Peyer's patch (tissue), 4 donors: ENCODE measurements around the gene FSTL5. TPM values are rescaled to one million over a fixed set of nuclear protein-coding genes. Genes with fewer than 3 reads are reported as not detected.

Source experiments
- DNase-seq, 3 donors: peaks; one replicate each; pipeline ENCODE4 v3.0.0-alpha.2; 2017 to 2019
- H3K27ac ChIP-seq, 4 donors: fragments of 200-600 bp; sonication (generic); one replicate each; pipeline ENCODE4 v1.5.1; 2016 to 2019
- H3K27me3 ChIP-seq, 2 donors: fragments of 200-600 bp; sonication (generic); one replicate each; pipeline ENCODE4 v1.5.1; 2019
- H3K36me3 ChIP-seq, 3 donors: fragments of 200-600 bp; sonication (generic); one replicate each; pipeline ENCODE4 v1.5.1; 2016 to 2019
- H3K4me1 ChIP-seq, 4 donors: fragments of 200-600 bp; sonication (generic); one replicate each; pipeline ENCODE4 v1.5.1; 2016 to 2019
- H3K4me3 ChIP-seq, 4 donors: fragments of 200-600 bp; sonication (generic); 1 replicate in 3 of 4; 2 replicates in 1 of 4; pipeline ENCODE4 v1.5.1; 2016 to 2019; ENCODE audit warnings: mild to moderate bottlenecking in 1 of 4
- H3K9me3 ChIP-seq, 4 donors: fragments of 200-600 bp; sonication (generic); one replicate each; pipeline ENCODE4 v1.5.1; 2016 to 2019; ENCODE audit warnings: mild to moderate bottlenecking in 1 of 4
- CTCF ChIP-seq, 6 experiments: fragments of 450-650 bp in 4 of 6; fragments of 200-600 bp in 2 of 6; sonication (generic) in 1 of 6; IDR thresholded peaks; one replicate each; pipeline ENCODE4 v1.5.1; 2017 to 2019; ENCODE audit warnings: antibody characterized with exemption in 6 of 6, mild to moderate bottlenecking in 3 of 6, moderate library complexity in 1 of 6
- POLR2A ChIP-seq, 2 donors: fragments of 450-650 bp; IDR thresholded peaks; one replicate each; pipeline ENCODE4 v1.5.1; 2017; ENCODE audit warnings: antibody characterized with exemption in 2 of 2, mild to moderate bottlenecking in 2 of 2, moderate library complexity in 2 of 2
- total RNA-seq, 4 donors: library from RNA; depleted of rRNA; stranded (reverse); fragments of >200 nt; gene quantifications; one replicate each; pipeline ENCODE4 v1.1.0, GENCODE V29; 2016

Gene FSTL5
- total RNA-seq, 4 donors from 2014 or later, result 1.7 TPM; not detected in 3

DNA sequence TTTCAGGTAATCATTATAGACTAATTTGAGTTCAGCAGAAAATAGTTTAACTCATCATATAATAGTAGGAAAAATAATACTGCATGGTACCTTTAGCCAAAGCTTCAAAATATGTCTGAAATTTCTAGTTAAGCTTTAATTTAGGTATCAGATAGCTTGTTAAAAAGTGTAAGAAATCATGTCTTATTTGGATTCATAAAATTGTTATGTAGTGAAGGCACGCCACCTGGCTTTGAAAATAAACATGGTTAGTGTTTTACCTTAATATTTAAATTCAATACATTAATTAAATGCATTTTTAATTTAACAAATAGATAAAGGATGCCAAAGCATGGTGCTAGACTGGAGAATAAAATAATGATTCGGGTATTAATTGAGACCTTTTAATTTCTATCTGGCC, 211.4 kb downstream of the FSTL5 start:
- H3K27ac ChIP-seq, result no peak overlapping the region
- no peak overlapping the region for H3K4me3 ChIP-seq
- H3K9me3 ChIP-seq, result no peaks in the 10 kb centered on the region
- DNase-seq, result no peak
- TF ChIP-seq CTCF (IDR thresholded peaks at IDR 0.05) (no peak), POLR2A (IDR thresholded peaks at IDR 0.05) (no peak)
- H3K27me3 ChIP-seq, result no peaks in the 10 kb centered on the region
- H3K36me3 ChIP-seq, result no peaks in the 10 kb centered on the region
- no peaks in the 10 kb centered on the region for H3K4me1 ChIP-seq

- Histone ChIP-seq H3K9me3 (no peaks in the 10 kb centered on the region), H3K4me1 (no peaks in the 10 kb centered on the region), H3K27ac (no peak overlapping the region), H3K4me3 (no peak overlapping the region), H3K36me3 (no peaks in the 10 kb centered on the region), H3K27me3 (no peaks in the 10 kb centered on the region)
- no peak for TF ChIP-seq CTCF (IDR thresholded peaks at IDR 0.05)
- no peak for TF ChIP-seq POLR2A (IDR thresholded peaks at IDR 0.05)
- no peak for DNase-seq
Observed at GRCh38 chr4:161949946-161950725, 213.7 kb downstream of the FSTL5 start.

DNA sequence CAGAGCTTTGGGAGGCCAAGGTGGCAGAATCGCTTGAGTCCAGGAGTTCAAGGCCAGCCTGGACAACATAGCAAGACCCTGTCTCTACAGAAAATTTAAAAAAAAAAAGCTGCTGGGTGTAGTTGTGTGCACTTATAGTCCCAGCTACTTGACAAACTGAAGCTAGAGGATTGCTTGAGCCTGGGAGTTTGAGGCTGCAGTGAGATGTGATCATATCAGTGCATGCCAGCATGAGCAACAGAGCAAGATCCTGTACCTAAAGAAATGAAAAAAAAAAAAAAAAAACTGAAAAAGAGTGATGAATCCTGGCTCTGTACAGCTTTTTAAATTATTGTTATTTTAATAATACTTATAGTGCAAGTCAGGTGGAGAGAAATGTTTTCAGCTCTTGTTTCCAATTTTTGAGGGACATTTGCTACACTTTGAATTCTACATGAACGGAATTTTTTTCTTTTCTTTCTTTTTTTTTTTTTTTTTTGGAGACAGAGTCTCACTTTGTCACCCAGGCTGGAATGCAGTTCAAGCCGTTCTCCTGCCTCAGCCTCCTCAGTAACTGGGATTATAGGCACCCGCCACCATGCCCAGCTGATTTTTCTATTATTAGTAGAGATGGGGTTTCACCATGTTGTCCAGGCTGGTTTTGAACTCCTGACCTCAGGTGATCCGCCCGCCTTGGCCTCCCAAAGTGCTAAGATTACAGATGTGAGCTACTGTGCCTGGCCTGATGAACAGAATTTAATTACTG, 215.6 kb downstream of the FSTL5 start:
- TF ChIP-seq CTCF (IDR thresholded peaks at IDR 0.05), result no peak
- TF ChIP-seq POLR2A (IDR thresholded peaks at IDR 0.05), result no peak
- no peak for DNase-seq
- Histone ChIP-seq H3K27me3 (no peaks in the 10 kb centered on the region), H3K4me3 (no peak overlapping the region), H3K9me3 (no peaks in the 10 kb centered on the region), H3K4me1 (no peaks in the 10 kb centered on the region), H3K27ac (no peak overlapping the region), H3K36me3 (no peaks in the 10 kb centered on the region)

DNA sequence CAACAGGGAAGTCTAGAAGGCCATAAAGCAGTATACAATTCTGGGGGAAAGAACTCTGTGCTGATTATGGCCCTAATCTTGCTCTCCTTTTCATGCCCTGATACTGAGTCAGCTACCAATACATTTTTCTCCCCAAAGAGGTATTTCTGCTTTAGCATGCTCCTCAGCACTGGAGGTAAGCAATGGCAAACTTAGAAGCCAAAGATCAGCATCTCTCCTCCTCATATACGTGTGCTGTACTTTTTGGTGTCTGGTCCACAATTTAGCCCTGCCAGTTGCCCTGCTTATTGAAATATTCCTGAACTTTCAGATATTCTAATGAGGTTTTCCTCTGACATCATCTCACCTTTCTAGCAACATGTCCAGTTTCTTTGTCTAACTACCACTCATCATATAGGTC, 226.2 kb downstream of the FSTL5 start:
- TF ChIP-seq POLR2A (IDR thresholded peaks at IDR 0.05) (no peak), CTCF (IDR thresholded peaks at IDR 0.05) (no peak)
- no peak overlapping the region for H3K4me3 ChIP-seq

GRCh38 chr4:161936625-161937550, 226.9 kb downstream of the FSTL5 start:
- DNase-seq, result no peak
- no peak for TF ChIP-seq POLR2A (IDR thresholded peaks at IDR 0.05)
- TF ChIP-seq CTCF (IDR thresholded peaks at IDR 0.05), result no peak
- H3K4me3 ChIP-seq, result no peak overlapping the region

More for the DNA sequence above, 226.2 kb downstream of the FSTL5 start:
- Histone ChIP-seq H3K27ac (no peak overlapping the region), H3K27me3 (no peaks in the 10 kb centered on the region), H3K9me3 (no peaks in the 10 kb centered on the region), H3K36me3 (no peaks in the 10 kb centered on the region), H3K4me1 (no peaks in the 10 kb centered on the region)
- DNase-seq, result no peak

More at GRCh38 chr4:161936625-161937550, 226.9 kb downstream of the FSTL5 start:
- Histone ChIP-seq H3K36me3 (no peaks in the 10 kb centered on the region), H3K27me3 (no peaks in the 10 kb centered on the region), H3K4me1 (no peaks in the 10 kb centered on the region), H3K9me3 (no peaks in the 10 kb centered on the region), H3K27ac (no peak overlapping the region)
